Measurements from ENCODE around the gene SAMD8.

DNA sequence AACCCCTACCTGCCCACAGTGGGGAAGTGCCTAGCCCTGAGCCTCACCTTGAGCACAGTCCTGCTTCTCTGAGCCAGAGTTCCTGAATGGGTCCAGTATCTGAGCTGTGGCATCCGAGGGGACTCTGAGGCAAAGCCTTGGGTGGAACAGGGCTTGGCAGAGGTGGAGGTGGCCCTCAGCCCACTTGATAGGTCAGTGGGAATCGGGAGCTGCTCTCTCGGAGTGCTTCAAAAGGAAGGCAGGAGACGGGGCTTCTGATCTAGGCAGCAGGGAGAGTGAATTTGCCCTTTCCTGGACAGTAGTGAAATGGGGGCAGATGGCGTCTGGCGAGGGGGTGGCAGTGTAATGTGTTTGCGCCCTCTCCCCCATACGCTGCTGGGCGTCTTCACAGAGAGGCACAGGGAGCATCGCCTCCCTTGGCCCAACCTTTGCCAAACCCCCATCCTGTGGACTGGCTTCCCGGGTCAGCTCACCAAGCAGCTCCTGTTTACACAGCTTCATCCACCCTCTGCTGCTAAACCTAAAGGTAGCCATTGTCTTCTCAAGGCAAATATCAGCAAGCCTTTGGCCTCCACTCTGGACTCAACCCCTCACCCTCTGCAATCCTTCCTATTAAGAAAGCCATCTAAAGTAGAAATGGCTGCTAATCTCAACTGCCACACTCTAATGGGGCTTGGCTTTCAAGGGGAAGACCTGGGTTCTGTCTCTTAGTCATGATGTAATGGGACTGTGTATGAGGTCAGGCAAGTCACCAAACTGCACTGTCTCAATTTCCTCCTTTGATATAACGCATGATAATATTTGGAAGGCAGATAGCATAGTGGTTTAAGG, 78.0 kb downstream of the SAMD8 start:
- TF ChIP-seq, protein P1, sequence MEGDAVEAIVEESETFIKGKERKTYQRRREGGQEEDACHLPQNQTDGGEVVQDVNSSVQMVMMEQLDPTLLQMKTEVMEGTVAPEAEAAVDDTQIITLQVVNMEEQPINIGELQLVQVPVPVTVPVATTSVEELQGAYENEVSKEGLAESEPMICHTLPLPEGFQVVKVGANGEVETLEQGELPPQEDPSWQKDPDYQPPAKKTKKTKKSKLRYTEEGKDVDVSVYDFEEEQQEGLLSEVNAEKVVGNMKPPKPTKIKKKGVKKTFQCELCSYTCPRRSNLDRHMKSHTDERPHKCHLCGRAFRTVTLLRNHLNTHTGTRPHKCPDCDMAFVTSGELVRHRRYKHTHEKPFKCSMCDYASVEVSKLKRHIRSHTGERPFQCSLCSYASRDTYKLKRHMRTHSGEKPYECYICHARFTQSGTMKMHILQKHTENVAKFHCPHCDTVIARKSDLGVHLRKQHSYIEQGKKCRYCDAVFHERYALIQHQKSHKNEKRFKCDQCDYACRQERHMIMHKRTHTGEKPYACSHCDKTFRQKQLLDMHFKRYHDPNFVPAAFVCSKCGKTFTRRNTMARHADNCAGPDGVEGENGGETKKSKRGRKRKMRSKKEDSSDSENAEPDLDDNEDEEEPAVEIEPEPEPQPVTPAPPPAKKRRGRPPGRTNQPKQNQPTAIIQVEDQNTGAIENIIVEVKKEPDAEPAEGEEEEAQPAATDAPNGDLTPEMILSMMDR (IDR thresholded peaks at IDR 0.05), result no peak
- TF ChIP-seq POLR2A (IDR thresholded peaks at IDR 0.05), result no peak

All from thyroid gland (tissue), 4 donors.